Measurements from ENCODE around the gene GDF15. TPM values are rescaled to one million over a fixed set of nuclear protein-coding genes. Genes with fewer than 3 reads are reported as not detected.
A peak's percentile ranks its signal among the peaks of the same experiment; 100 is the strongest.

Gene GDF15
- total and polyA plus RNA-seq, 4 donors = 0.42 to 11.6 (median 7.2) TPM

DNA sequence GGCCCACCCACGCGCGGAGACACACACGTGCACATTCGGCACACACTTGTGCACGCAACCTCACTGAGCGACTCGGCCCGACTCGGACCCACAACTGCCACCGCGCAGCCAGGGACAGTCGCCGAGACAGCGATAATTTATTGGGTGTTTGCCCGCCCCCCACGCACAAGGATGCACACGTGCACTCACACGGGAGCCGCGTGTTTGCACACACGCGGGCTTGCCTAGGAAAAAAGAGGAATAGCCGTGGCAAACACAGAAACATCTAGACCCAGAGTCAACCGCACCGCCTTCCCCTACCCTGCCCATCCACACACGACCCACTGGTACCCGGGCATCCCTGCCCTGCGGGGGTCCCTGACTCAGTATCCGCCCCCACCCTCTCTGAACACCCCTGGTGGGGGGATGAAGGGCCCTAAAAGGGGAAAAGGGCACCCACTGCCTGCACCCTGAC is 32.1 kb downstream of the GDF15 start:
- no peak overlapping the region for H3K9ac ChIP-seq (ENCODE audit: low read depth in 1 of 2, low read length in 2 of 2)
- peak overlapping the region; percentile 89 to 94 for H3K27ac ChIP-seq (ENCODE audit: low read depth in 1 of 2, low read length in 2 of 2)
- 9% methylated on average over 30 of the region's 30 CpGs for WGBS
- no peaks in the 10 kb centered on the region for H3K27me3 ChIP-seq (ENCODE audit: control insufficient read depth in 4 of 4, insufficient read depth in 4 of 4, low read length in 3 of 4)
- H3K9me3 ChIP-seq (ENCODE audit: control insufficient read depth in 4 of 4, low read length in 3 of 4) = no peaks in the 10 kb centered on the region
- no peak for DNase-seq (ENCODE audit: low spot score)
- H3K4me1 ChIP-seq (ENCODE audit: control insufficient read depth in 4 of 4, insufficient read depth in 4 of 4, low read length in 3 of 4) = peaks cover 9 to 49% (median 28%) of the 10 kb centered on the region in 4 donors
- H3K36me3 ChIP-seq (ENCODE audit: control insufficient read depth in 4 of 4, insufficient read depth in 3 of 4, low read depth in 1 of 4, low read length in 3 of 4) = no peaks in the 10 kb centered on the region
- TF ChIP-seq GABPA (IDR thresholded peaks at IDR 0.05 in 1 of 2, conservative IDR thresholded peaks at IDR 0.05 in 1 of 2) (no peak), EGR1 (IDR thresholded peaks at IDR 0.05; ENCODE audit: low read depth in 2 of 2) (no peak)
- H3K4me3 ChIP-seq (ENCODE audit: low read depth in 1 of 3, low read length in 3 of 3) = no peak overlapping the region

- WGBS = 11% methylated on average over 39 of the region's 39 CpGs
- no peaks in the 10 kb centered on the region for H3K9me3 ChIP-seq (ENCODE audit: control insufficient read depth in 4 of 4, low read length in 3 of 4)
- peaks cover 9 to 49% (median 28%) of the 10 kb centered on the region in 4 donors for H3K4me1 ChIP-seq (ENCODE audit: control insufficient read depth in 4 of 4, insufficient read depth in 4 of 4, low read length in 3 of 4)
- H3K4me3 ChIP-seq (ENCODE audit: low read depth in 1 of 3, low read length in 3 of 3) = peak overlapping the region in 2 of 3 donors; percentile 12 to 80
- no peaks in the 10 kb centered on the region for H3K36me3 ChIP-seq (ENCODE audit: control insufficient read depth in 4 of 4, insufficient read depth in 3 of 4, low read depth in 1 of 4, low read length in 3 of 4)
- peak overlapping the region; percentile 89 to 94 for H3K27ac ChIP-seq (ENCODE audit: low read depth in 1 of 2, low read length in 2 of 2)
- DNase-seq (ENCODE audit: low spot score) = peak; percentile 75
- TF ChIP-seq, protein P1, sequence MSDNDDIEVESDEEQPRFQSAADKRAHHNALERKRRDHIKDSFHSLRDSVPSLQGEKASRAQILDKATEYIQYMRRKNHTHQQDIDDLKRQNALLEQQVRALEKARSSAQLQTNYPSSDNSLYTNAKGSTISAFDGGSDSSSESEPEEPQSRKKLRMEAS (IDR thresholded peaks at IDR 0.05) = no peak
- TF ChIP-seq FOXA1 (IDR thresholded peaks at IDR 0.05) (no peak), RXRA (IDR thresholded peaks at IDR 0.05) (no peak), SP1 (IDR thresholded peaks at IDR 0.05) (no peak), HNF4A (conservative IDR thresholded peaks at IDR 0.05) (no peak), FOXA2 (IDR thresholded peaks at IDR 0.05) (no peak), NR2F2 (IDR thresholded peaks at IDR 0.05) (no peak), TAF1 (conservative IDR thresholded peaks at IDR 0.05) (no peak), GABPA (IDR thresholded peaks at IDR 0.05 in 1 of 2, conservative IDR thresholded peaks at IDR 0.05 in 1 of 2) (no peak)
- TF ChIP-seq, protein P2, sequence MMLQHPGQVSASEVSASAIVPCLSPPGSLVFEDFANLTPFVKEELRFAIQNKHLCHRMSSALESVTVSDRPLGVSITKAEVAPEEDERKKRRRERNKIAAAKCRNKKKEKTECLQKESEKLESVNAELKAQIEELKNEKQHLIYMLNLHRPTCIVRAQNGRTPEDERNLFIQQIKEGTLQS (IDR thresholded peaks at IDR 0.05) = no peak
- TF ChIP-seq, protein P3, sequence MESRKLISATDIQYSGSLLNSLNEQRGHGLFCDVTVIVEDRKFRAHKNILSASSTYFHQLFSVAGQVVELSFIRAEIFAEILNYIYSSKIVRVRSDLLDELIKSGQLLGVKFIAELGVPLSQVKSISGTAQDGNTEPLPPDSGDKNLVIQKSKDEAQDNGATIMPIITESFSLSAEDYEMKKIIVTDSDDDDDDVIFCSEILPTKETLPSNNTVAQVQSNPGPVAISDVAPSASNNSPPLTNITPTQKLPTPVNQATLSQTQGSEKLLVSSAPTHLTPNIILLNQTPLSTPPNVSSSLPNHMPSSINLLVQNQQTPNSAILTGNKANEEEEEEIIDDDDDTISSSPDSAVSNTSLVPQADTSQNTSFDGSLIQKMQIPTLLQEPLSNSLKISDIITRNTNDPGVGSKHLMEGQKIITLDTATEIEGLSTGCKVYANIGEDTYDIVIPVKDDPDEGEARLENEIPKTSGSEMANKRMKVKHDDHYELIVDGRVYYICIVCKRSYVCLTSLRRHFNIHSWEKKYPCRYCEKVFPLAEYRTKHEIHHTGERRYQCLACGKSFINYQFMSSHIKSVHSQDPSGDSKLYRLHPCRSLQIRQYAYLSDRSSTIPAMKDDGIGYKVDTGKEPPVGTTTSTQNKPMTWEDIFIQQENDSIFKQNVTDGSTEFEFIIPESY (IDR thresholded peaks at IDR 0.05) = no peak
- no peak overlapping the region for H3K9ac ChIP-seq (ENCODE audit: low read depth in 1 of 2, low read length in 2 of 2)
- no peaks in the 10 kb centered on the region for H3K27me3 ChIP-seq (ENCODE audit: control insufficient read depth in 4 of 4, insufficient read depth in 4 of 4, low read length in 3 of 4)
Measured at GRCh38 chr19:18418483-18419194, 32.7 kb downstream of the GDF15 start.

- Histone ChIP-seq H3K9ac (ENCODE audit: low read depth in 1 of 2, low read length in 2 of 2) (no peak within 1 kb of the TSS), H3K27me3 (ENCODE audit: control insufficient read depth in 4 of 4, insufficient read depth in 4 of 4, low read length in 3 of 4) (no peaks in the 10 kb centered on the region), H3K27ac (ENCODE audit: low read depth in 1 of 2, low read length in 2 of 2) (peak within 1 kb of the TSS; percentile 89 to 94), H3K4me1 (ENCODE audit: control insufficient read depth in 4 of 4, insufficient read depth in 4 of 4, low read length in 3 of 4) (peaks cover 9 to 46% (median 26%) of the 10 kb centered on the region in 4 donors), H3K4me3 (ENCODE audit: low read depth in 1 of 3, low read length in 3 of 3) (peak within 1 kb of the TSS; percentile 41 to 80 (median 72)), H3K36me3 (ENCODE audit: control insufficient read depth in 4 of 4, insufficient read depth in 3 of 4, low read depth in 1 of 4, low read length in 3 of 4) (no peaks in the 10 kb centered on the region), H3K9me3 (ENCODE audit: control insufficient read depth in 4 of 4, low read length in 3 of 4) (no peaks in the 10 kb centered on the region)
- DNase-seq (ENCODE audit: low spot score) = no peak
- TF ChIP-seq GABPA (IDR thresholded peaks at IDR 0.05 in 1 of 2, conservative IDR thresholded peaks at IDR 0.05 in 1 of 2) (no peak), EGR1 (IDR thresholded peaks at IDR 0.05; ENCODE audit: low read depth in 2 of 2) (peak in 1 of 2 donors; percentile 37), REST (IDR thresholded peaks at IDR 0.05) (no peak), FOXA2 (IDR thresholded peaks at IDR 0.05) (no peak), CTCF (IDR thresholded peaks at IDR 0.05; ENCODE audit: low read depth, low read length, missing input control) (peak; percentile 45), HNF4A (conservative IDR thresholded peaks at IDR 0.05) (no peak), FOXA1 (IDR thresholded peaks at IDR 0.05) (no peak)
- under 1% methylated on average over 80 of the region's 80 CpGs for WGBS
Measured at GRCh38 chr19:18419195-18419698, 33.3 kb downstream of the GDF15 start, which contains the start of gene SSBP4. Gene SSBP4 (plus strand): TSS chr19:18419398. CDS start chr19:18419649, 251 bp downstream.
